GM12878 (cell line): Measurements from ENCODE around the gene TLR9. TPM values are rescaled to one million over a fixed set of nuclear protein-coding genes. Genes with fewer than 3 reads are reported as not detected.
A peak's percentile ranks its signal among the peaks of the same experiment; 100 is the strongest.

ENCODE experiments used
- ATAC-seq: fragments of 200-7000 bp; cut with Tn5 transposase; 3 replicates; pipeline ENCODE4 v1.9.1; 2020; ENCODE audit warnings: mild to moderate bottlenecking, moderate library complexity
- BruUV-seq: library from RNA; stranded (reverse); fragments of 400-500 nt; replicated peaks from 2 replicates; lab custom pipeline; 2021; lab: Mats Ljungman, UMichigan
- CTCF ChIA-PET: fragments of 300-600 bp; sonication (Branson Sonifier 250); formaldehyde crosslinking; extraction: SDS; loops from one replicate; lab custom pipeline; 2021; ENCODE audit warnings: inconsistent platforms; lab: Yijun Ruan, JAX
- POLR2A ChIA-PET: fragments of 350-600 bp; formaldehyde crosslinking; extraction: SDS; loops from one replicate; lab custom pipeline; 2021; ENCODE audit warnings: inconsistent platforms; lab: Charles Lee
- RAD21 ChIA-PET: fragments of 300-600 bp; sonication (Branson Sonifier 250); formaldehyde crosslinking; loops from one replicate; lab custom pipeline; 2023; ENCODE audit warnings: antibody characterized with exemption; ENCODE audit not compliant: unreplicated experiment; lab: Charles Lee
- SMC1A ChIA-PET: fragments of 300-600 bp; sonication (Branson Sonifier 250); formaldehyde crosslinking; loops from one replicate; lab custom pipeline; 2023; ENCODE audit not compliant: unreplicated experiment, uncharacterized antibody; lab: Charles Lee
- DNase-seq: peaks from one replicate; pipeline ENCODE4 v3.0.0-alpha.2; 2011; ENCODE audit warnings: low read depth, low spot score
- FAIRE-seq: peaks from 3 replicates; lab custom pipeline; 2011; peaks lifted over from hg19 to GRCh38; lab: Jason Lieb, UNC
- H2AFZ ChIP-seq: 2 replicates; pipeline ENCODE4 v1.6.0; 2011; ENCODE audit warnings: low read depth, low read length, control low read depth; ENCODE audit not compliant: control insufficient read depth
- H3K27ac ChIP-seq: 2 replicates; pipeline ENCODE4 v1.5.1; 2011; ENCODE audit warnings: control low read depth; ENCODE audit not compliant: control insufficient read depth, insufficient read depth
- H3K27me3 ChIP-seq, 2 experiments: replicated peaks in 1 of 2; 2 replicates each; pipeline versions ENCODE4 v1.6.0 to v1.6.1; 2011; ENCODE audit warnings: low read length in 1 of 2; ENCODE audit not compliant: control insufficient read depth in 2 of 2, insufficient read depth in 2 of 2
- H3K36me3 ChIP-seq, 2 experiments: 2 replicates each; pipeline ENCODE4 v1.5.1; 2011; ENCODE audit warnings: low read length in 1 of 2; ENCODE audit not compliant: control insufficient read depth in 2 of 2, insufficient read depth in 2 of 2
- H3K4me1 ChIP-seq: 2 replicates; pipeline ENCODE4 v1.6.1; 2011; ENCODE audit warnings: mild to moderate bottlenecking, low read length, moderate library complexity, mixed read lengths; ENCODE audit not compliant: control insufficient read depth, insufficient read depth
- H3K4me2 ChIP-seq: 2 replicates; pipeline ENCODE4 v1.6.0; 2011; ENCODE audit warnings: control low read depth; ENCODE audit not compliant: control insufficient read depth, insufficient read depth
- H3K4me3 ChIP-seq: fragments of 200-600 bp; sonication (generic); 2 replicates; pipeline ENCODE4 v1.5.1; 2016
- H3K79me2 ChIP-seq: 2 replicates; pipeline ENCODE4 v1.6.0; 2011; ENCODE audit warnings: low read length; ENCODE audit not compliant: control insufficient read depth, insufficient read depth
- H3K9ac ChIP-seq: 2 replicates; pipeline ENCODE4 v1.8.0; 2011; ENCODE audit warnings: low read length, control low read depth, mixed read lengths; ENCODE audit not compliant: control insufficient read depth, insufficient read depth
- H3K9me3 ChIP-seq: replicated peaks from 3 replicates; pipeline ENCODE4 v1.5.1; 2011; ENCODE audit warnings: mild to moderate bottlenecking, low read length; ENCODE audit not compliant: control insufficient read depth, insufficient read depth
- H4K20me1 ChIP-seq: 2 replicates; pipeline ENCODE4 v1.6.0; 2011; ENCODE audit not compliant: control insufficient read depth, insufficient read depth
- BMI1 ChIP-seq: fragments of 450-650 bp; IDR thresholded peaks from 2 replicates; pipeline ENCODE4 v1.6.1; 2016; ENCODE audit warnings: mild to moderate bottlenecking, moderate library complexity, borderline replicate concordance
- ETV6 ChIP-seq, 2 experiments: fragments of 450-650 bp in 1 of 2; IDR thresholded peaks in 1 of 2; conservative IDR thresholded peaks in 1 of 2; 2 replicates each; pipeline ENCODE4 v1.6.1; 2014; ENCODE audit warnings: antibody characterized with exemption in 1 of 2, borderline replicate concordance in 1 of 2, low read depth in 1 of 2, mild to moderate bottlenecking in 1 of 2, moderate library complexity in 1 of 2
- HDGF ChIP-seq: fragments of 450-650 bp; IDR thresholded peaks from 2 replicates; pipeline ENCODE4 v1.6.1; 2016; ENCODE audit warnings: antibody characterized with exemption
- IRF4 ChIP-seq: IDR thresholded peaks from 2 replicates; pipeline ENCODE4 v1.6.1; 2011; ENCODE audit warnings: low read depth, low read length
- LARP7 ChIP-seq: fragments of 450-650 bp; IDR thresholded peaks from 2 replicates; pipeline ENCODE4 v1.6.1; 2017; ENCODE audit warnings: mild to moderate bottlenecking
- PAX5 ChIP-seq: IDR thresholded peaks from 2 replicates; pipeline ENCODE4 v1.6.1; 2011; ENCODE audit warnings: low read depth, low read length, borderline replicate concordance
- PAX8 ChIP-seq: fragments of 450-650 bp; IDR thresholded peaks from 2 replicates; pipeline ENCODE4 v1.6.1; 2017; ENCODE audit warnings: mild to moderate bottlenecking, moderate library complexity
- PML ChIP-seq: IDR thresholded peaks from 2 replicates; pipeline ENCODE4 v1.6.1; 2012; ENCODE audit warnings: low read length, inconsistent platforms
- RAD51 ChIP-seq: fragments of 450-650 bp; IDR thresholded peaks from 2 replicates; pipeline ENCODE4 v1.6.1; 2016; ENCODE audit warnings: moderate library complexity, mild to moderate bottlenecking, inconsistent platforms
- STAT1 ChIP-seq: fragments of 450-650 bp; conservative IDR thresholded peaks from 2 replicates; pipeline ENCODE4 v1.6.1; 2014; ENCODE audit warnings: antibody characterized with exemption, mild to moderate bottlenecking
- TCF3 ChIP-seq: IDR thresholded peaks from 2 replicates; pipeline ENCODE4 v1.6.1; 2012; ENCODE audit warnings: low read depth, mild to moderate bottlenecking, low read length, borderline replicate concordance; ENCODE audit not compliant: insufficient read depth
- WGBS: methylation state at CpG from one replicate; pipeline ENCODE4 v1.1.6; 2016; ENCODE audit warnings: low lambda C conversion rate; ENCODE audit not compliant: insufficient replicate concordance, insufficient coverage; ENCODE audit errors: missing lambda C conversion rate; 5-methylcytosine and 5-hydroxymethylcytosine counted together
- in situ Hi-C: fragments of 300-500 bp; cut with MboI; formaldehyde crosslinking; loops from 9 replicates; pipeline ENCODE4 v1.14.3; 2018; ENCODE audit warnings: mixed read lengths
- intact Hi-C: fragments of 100-400 bp; cut with micrococcal nuclease; formaldehyde crosslinking; loops from one replicate; pipeline ENCODE4 v1.14.2; 2022; ENCODE audit not compliant: unreplicated experiment
- polyA plus RNA-seq, 11 experiments: library from polyadenylated mRNA; depleted of rRNA in 4 of 11; unstranded in 6 of 11; stranded (reverse) in 5 of 11; fragments of >200 nt; fragmentation: Nextera tagmentation in 4 of 11; fragmentation: Illumina TruSeq in 1 of 11; extraction: Ambion mirVana in 4 of 11; extraction: Trizol in 1 of 11; gene quantifications; 1 replicate in 1 of 11; 2 replicates in 10 of 11; pipeline versions ENCODE4 v1.2.1 to v1.2.3, GENCODE V29; 2011 to 2016; ENCODE audit warnings: inconsistent platforms in 2 of 11, missing spikeins in 2 of 11, low read depth in 1 of 11
- total RNA-seq, 4 experiments: library from RNA; depleted of rRNA in 3 of 4; stranded (reverse); fragments of >200 nt in 3 of 4; fragmentation: Illumina TruSeq in 1 of 4; extraction: Trizol in 1 of 4; gene quantifications; 2 replicates each; pipeline versions ENCODE4 v1.2.1 to v1.2.3, GENCODE V29; 2013 to 2021
- TF ChIP-seq, protein P1 (sequence below): fragments of 150-350 bp; IDR thresholded peaks from 2 replicates; pipeline ENCODE4 v1.6.1; 2014; ENCODE audit warnings: mild to moderate bottlenecking, low read depth, low read length

Gene TLR9
- total and polyA plus RNA-seq, 10 of the 15 experiments (the other 5 are each of a cell fraction or from before 2014, with no cell fraction given) = 0.10 to 4.8 (median 0.53) TPM; not detected in 1

DNA sequence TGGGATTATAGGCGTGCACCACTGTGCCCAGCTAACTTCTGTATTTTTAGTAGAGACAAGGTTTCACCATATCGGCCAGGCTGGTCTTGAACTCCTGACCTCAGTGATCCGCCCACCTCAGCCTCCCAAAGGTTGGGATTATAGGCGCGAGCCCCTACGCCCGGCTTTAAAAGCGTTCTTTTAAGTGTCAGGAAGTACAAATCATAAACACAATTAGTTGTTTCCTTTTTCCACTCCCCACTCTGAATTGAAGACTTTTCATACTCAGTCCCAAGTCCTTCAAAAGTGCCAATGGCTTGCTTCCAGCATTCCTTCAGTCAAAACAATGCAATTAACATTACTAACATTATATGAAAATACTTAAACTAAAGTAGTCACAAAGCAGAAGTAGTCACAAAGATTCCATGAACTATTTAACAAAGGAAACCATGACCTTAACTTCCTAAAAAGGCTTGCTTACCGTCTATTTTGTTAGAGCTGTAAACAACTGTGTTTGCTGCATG, 44.9 kb upstream of the TLR9 start:
- ChIA-PET POLR2A (interaction anchor here (1.3 to 1.8 kb wide), 5 partner anchors 10 to 46 kb away, joined by 3 to 11 read pairs (median 6); partner anchors contain the start of genes PPM1M and TLR9), CTCF (interaction anchor here (0.7 to 2.1 kb wide), 8 partner anchors 9 to 69 kb away, joined by 3 to 10 read pairs (median 3); no protein-coding TSS in a partner anchor), SMC1A (interaction anchor here (0.6 to 2.8 kb wide), 8 partner anchors 14 to 69 kb away, joined by 3 to 9 read pairs (median 6); partner anchors contain the start of genes TLR9 and TWF2), RAD21 (interaction anchor here (1.5 to 1.6 kb wide), 2 partner anchors 30 to 38 kb away, joined by 4 to 7 read pairs; no protein-coding TSS in a partner anchor)
- Histone ChIP-seq H3K27ac (no peak overlapping the region; the same call in 1 of the 2 replicates), H4K20me1 (no peaks in the 10 kb centered on the region), H3K9me3 (no peaks in the 10 kb centered on the region), H3K4me3 (peak overlapping the region; percentile 0; the same call in 1 of the 2 replicates), H3K27me3 (no peaks in the 10 kb centered on the region), H3K9ac (no peak overlapping the region), H2AFZ (no peak overlapping the region), H3K4me1 (peaks cover 10% of the 10 kb centered on the region), H3K4me2 (0 out of 2 replicates have a peak overlapping the region, but pooled peaks have one; percentile 10), H3K36me3 (peaks cover 11 to 32% of the 10 kb centered on the region in 2 experiments), H3K79me2 (peaks cover 70% of the 10 kb centered on the region)
- BruUV-seq = no TSS peak
- ATAC-seq (no peak), FAIRE-seq (no peak), DNase-seq (no peak)
- TF ChIP-seq IRF4 (no peak), LARP7 (no peak), TCF3 (no peak), PML (no peak), PAX5 (no peak), HDGF (no peak), BMI1 (no peak), RAD51 (no peak), STAT1 (no peak), PAX8 (no peak), ETV6 (conservative IDR thresholded peaks at IDR 0.05 in 1 of 2, IDR thresholded peaks at IDR 0.05 in 1 of 2; ENCODE audit: borderline replicate concordance in 1 of 2, low read depth in 1 of 2) (no peak)
- TF ChIP-seq, protein P1, sequence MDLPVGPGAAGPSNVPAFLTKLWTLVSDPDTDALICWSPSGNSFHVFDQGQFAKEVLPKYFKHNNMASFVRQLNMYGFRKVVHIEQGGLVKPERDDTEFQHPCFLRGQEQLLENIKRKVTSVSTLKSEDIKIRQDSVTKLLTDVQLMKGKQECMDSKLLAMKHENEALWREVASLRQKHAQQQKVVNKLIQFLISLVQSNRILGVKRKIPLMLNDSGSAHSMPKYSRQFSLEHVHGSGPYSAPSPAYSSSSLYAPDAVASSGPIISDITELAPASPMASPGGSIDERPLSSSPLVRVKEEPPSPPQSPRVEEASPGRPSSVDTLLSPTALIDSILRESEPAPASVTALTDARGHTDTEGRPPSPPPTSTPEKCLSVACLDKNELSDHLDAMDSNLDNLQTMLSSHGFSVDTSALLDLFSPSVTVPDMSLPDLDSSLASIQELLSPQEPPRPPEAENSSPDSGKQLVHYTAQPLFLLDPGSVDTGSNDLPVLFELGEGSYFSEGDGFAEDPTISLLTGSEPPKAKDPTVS = no peak
- 60% methylated on average over 9 of the region's 9 CpGs for WGBS
- in situ Hi-C loops (no loop called here), intact Hi-C loops (no loop called here)
